ENCODE data around the gene SETD3. TPM values are rescaled to one million over a fixed set of nuclear protein-coding genes. Genes with fewer than 3 reads are reported as not detected.
A peak's percentile ranks its signal among the peaks of the same experiment; 100 is the strongest.

The SETD3 gene
- total RNA-seq, 1 experiment from 2014 or later = 46.8 TPM

DNA sequence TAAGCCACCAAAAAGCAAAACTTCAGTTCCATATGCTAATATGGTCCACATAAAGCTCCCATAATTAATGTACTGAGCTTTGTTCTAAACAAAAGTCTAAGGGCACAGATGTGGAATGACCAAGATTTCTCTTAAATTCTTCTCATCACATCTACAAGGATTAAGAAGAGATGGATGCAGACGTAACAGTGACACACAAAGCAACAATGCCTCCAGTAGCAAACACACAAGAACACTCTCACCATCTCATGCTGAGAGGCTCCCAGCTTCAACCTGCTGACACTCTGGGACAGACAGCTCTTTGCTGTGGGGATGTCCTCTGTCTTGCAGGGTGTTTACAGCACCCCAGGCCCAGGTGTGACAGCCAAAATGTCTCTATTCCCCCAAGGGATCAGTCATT lies 48.2 kb downstream of the SETD3 start:
- Histone ChIP-seq H3K36me3 (ENCODE audit: low read depth, low read length) (peaks cover 24% of the 10 kb centered on the region), H3K4me2 (ENCODE audit: low read length) (no peak overlapping the region), H4K20me1 (ENCODE audit: low read length) (no peaks in the 10 kb centered on the region), H3K27ac (ENCODE audit: low read length) (no peak overlapping the region), H3K4me1 (ENCODE audit: insufficient read depth, low read length) (no peaks in the 10 kb centered on the region), H3K9me2 (replicated peaks; ENCODE audit: low read length) (no peaks in the 10 kb centered on the region), H3K79me2 (ENCODE audit: low read length) (no peaks in the 10 kb centered on the region), H3K27me3 (ENCODE audit: low read length) (no peaks in the 10 kb centered on the region), H3K9ac (ENCODE audit: low read length) (no peak overlapping the region), H3F3A (ENCODE audit: low read length, unreplicated experiment) (no peaks in the 10 kb centered on the region), H3K4me3 (ENCODE audit: low read length) (no peak overlapping the region), H3K9me3 (ENCODE audit: low read length) (no peaks in the 10 kb centered on the region), H2AFZ (ENCODE audit: low read length) (no peak overlapping the region)
- TF ChIP-seq EZH2phosphoT487 (IDR thresholded peaks at IDR 0.05; ENCODE audit: borderline replicate concordance, low read length) (no peak), EZH2 (IDR thresholded peaks at IDR 0.05; ENCODE audit: low read length, unreplicated experiment) (no peak)
- TF ChIP-seq, protein P1, sequence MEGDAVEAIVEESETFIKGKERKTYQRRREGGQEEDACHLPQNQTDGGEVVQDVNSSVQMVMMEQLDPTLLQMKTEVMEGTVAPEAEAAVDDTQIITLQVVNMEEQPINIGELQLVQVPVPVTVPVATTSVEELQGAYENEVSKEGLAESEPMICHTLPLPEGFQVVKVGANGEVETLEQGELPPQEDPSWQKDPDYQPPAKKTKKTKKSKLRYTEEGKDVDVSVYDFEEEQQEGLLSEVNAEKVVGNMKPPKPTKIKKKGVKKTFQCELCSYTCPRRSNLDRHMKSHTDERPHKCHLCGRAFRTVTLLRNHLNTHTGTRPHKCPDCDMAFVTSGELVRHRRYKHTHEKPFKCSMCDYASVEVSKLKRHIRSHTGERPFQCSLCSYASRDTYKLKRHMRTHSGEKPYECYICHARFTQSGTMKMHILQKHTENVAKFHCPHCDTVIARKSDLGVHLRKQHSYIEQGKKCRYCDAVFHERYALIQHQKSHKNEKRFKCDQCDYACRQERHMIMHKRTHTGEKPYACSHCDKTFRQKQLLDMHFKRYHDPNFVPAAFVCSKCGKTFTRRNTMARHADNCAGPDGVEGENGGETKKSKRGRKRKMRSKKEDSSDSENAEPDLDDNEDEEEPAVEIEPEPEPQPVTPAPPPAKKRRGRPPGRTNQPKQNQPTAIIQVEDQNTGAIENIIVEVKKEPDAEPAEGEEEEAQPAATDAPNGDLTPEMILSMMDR (conservative IDR thresholded peaks at IDR 0.05; ENCODE audit: low read depth, low read length) = no peak
- POLR2A ChIA-PET (ENCODE audit: unreplicated experiment) = no interaction called here
- ATAC-seq = no peak
- no peak for DNase-seq
- CTCF ChIA-PET = no interaction called here
- intact Hi-C loops (cut with micrococcal nuclease) = no loop called here
- no TSS peak for BruUV-seq (replicated peaks)

DNA sequence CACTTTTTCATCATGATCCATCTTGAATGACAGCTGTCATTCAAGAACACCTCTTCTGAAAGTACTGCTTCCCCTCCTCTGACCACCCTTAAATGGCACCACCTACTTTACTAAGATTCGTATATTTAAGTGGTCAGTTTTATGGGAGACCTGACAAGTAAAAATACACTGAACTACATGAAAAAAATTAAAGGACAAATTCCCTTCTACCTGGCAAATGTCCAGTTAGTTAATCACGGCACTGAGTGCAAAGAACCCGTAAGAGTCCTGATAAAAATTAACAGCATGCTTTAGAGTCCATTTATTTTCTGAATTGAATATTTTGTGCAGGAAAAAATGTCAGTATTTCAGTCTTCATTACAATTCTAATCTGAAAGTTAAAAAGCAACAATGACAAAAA lies 48.7 kb downstream of the SETD3 start:
- ATAC-seq = no peak
- intact Hi-C loops (cut with micrococcal nuclease) = no loop called here

DNA sequence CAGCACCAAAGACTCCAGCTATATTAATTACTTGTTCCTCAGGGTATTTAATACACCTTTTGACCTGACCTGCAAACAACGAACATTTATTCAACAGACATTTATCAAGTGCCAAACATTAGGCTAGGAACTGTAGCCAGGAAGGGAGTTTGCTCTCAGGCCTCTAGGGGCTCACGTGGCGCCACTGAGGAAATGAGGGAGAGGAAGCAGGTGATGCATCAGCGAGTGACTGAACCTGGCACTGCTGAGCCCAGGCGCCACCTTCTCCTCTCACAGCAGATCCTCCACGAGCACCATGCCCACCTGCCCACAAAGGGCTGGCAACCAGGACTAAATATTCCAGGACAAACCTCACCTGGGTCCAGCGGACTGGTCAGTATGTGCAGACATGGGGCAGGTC lies 50.2 kb downstream of the SETD3 start:
- Histone ChIP-seq H3K9ac (ENCODE audit: low read length) (no peak overlapping the region), H3K9me3 (ENCODE audit: low read length) (no peaks in the 10 kb centered on the region), H3K79me2 (ENCODE audit: low read length) (no peaks in the 10 kb centered on the region), H3K4me2 (ENCODE audit: low read length) (no peak overlapping the region), H3K36me3 (ENCODE audit: low read depth, low read length) (peaks cover 24% of the 10 kb centered on the region), H3K9me2 (replicated peaks; ENCODE audit: low read length) (no peaks in the 10 kb centered on the region), H3K27ac (ENCODE audit: low read length) (no peak overlapping the region), H3K4me3 (ENCODE audit: low read length) (no peak overlapping the region), H3F3A (ENCODE audit: low read length, unreplicated experiment) (no peaks in the 10 kb centered on the region), H3K4me1 (ENCODE audit: insufficient read depth, low read length) (no peaks in the 10 kb centered on the region), H2AFZ (ENCODE audit: low read length) (no peak overlapping the region), H3K27me3 (ENCODE audit: low read length) (no peaks in the 10 kb centered on the region), H4K20me1 (ENCODE audit: low read length) (0 out of 2 replicates have a peak, but pooled peaks cover 4% of the 10 kb centered on the region)
- DNase-seq = peak; percentile 10
- intact Hi-C loops (cut with micrococcal nuclease) = no loop called here
- ChIA-PET POLR2A (ENCODE audit: unreplicated experiment) (no interaction called here), CTCF (no interaction called here)
- ATAC-seq = no peak
- TF ChIP-seq EZH2phosphoT487 (IDR thresholded peaks at IDR 0.05; ENCODE audit: borderline replicate concordance, low read length) (no peak), EZH2 (IDR thresholded peaks at IDR 0.05; ENCODE audit: low read length, unreplicated experiment) (no peak)
- TF ChIP-seq, protein P1 (conservative IDR thresholded peaks at IDR 0.05; ENCODE audit: low read depth, low read length) = peak; percentile 36; the same call in 1 of the 2 replicates
- no TSS peak for BruUV-seq (replicated peaks)

More for the DNA sequence above, 48.7 kb downstream of the SETD3 start:
- Histone ChIP-seq H3K27me3 (ENCODE audit: low read length) (no peaks in the 10 kb centered on the region), H3K9ac (ENCODE audit: low read length) (no peak overlapping the region), H3K4me2 (ENCODE audit: low read length) (no peak overlapping the region), H4K20me1 (ENCODE audit: low read length) (no peaks in the 10 kb centered on the region), H3F3A (ENCODE audit: low read length, unreplicated experiment) (no peaks in the 10 kb centered on the region), H3K9me2 (replicated peaks; ENCODE audit: low read length) (no peaks in the 10 kb centered on the region), H2AFZ (ENCODE audit: low read length) (no peak overlapping the region), H3K4me1 (ENCODE audit: insufficient read depth, low read length) (no peaks in the 10 kb centered on the region), H3K27ac (ENCODE audit: low read length) (no peak overlapping the region), H3K79me2 (ENCODE audit: low read length) (no peaks in the 10 kb centered on the region), H3K4me3 (ENCODE audit: low read length) (no peak overlapping the region), H3K9me3 (ENCODE audit: low read length) (no peaks in the 10 kb centered on the region), H3K36me3 (ENCODE audit: low read depth, low read length) (peaks cover 24% of the 10 kb centered on the region)
- no peak for TF ChIP-seq EZH2phosphoT487 (IDR thresholded peaks at IDR 0.05; ENCODE audit: borderline replicate concordance, low read length)
- TF ChIP-seq EZH2 (IDR thresholded peaks at IDR 0.05; ENCODE audit: low read length, unreplicated experiment) = no peak
- CTCF ChIA-PET = no interaction called here
- POLR2A ChIA-PET (ENCODE audit: unreplicated experiment) = no interaction called here
- DNase-seq = no peak
- BruUV-seq (replicated peaks) = no TSS peak
